GM12878 (cell line): ENCODE measurements around the gene TDP1. TPM values are rescaled to one million over a fixed set of nuclear protein-coding genes. Genes with fewer than 3 reads are reported as not detected.

Experiments used
- BRCA1 ChIP-seq: IDR thresholded peaks from 2 replicates; pipeline ENCODE4 v1.6.1; 2011; ENCODE audit warnings: low read depth, low read length, improper control_type of control experiment
- ESRRA ChIP-seq: IDR thresholded peaks from 2 replicates; pipeline ENCODE4 v1.6.1; 2012; ENCODE audit warnings: mild to moderate bottlenecking, low read length, improper control_type of control experiment
- HCFC1 ChIP-seq: fragments of 150-350 bp; IDR thresholded peaks from 2 replicates; pipeline ENCODE4 v1.6.1; 2014; ENCODE audit warnings: low read length
- IKZF1 ChIP-seq: fragments of 450-650 bp; conservative IDR thresholded peaks from 2 replicates; pipeline ENCODE4 v1.6.1; 2017; ENCODE audit warnings: antibody characterized with exemption, mild to moderate bottlenecking
- JUNB ChIP-seq: IDR thresholded peaks from 2 replicates; pipeline ENCODE4 v1.6.1; 2016; ENCODE audit warnings: antibody characterized with exemption, mild to moderate bottlenecking
- KDM1A ChIP-seq: fragments of 200-600 bp; sonication (generic); IDR thresholded peaks from 2 replicates; pipeline ENCODE4 v1.6.1; 2016; ENCODE audit warnings: borderline replicate concordance
- MEF2B ChIP-seq: fragments of 450-650 bp; IDR thresholded peaks from 2 replicates; pipeline ENCODE4 v1.6.1; 2018; ENCODE audit warnings: mild to moderate bottlenecking, moderate library complexity; ENCODE audit not compliant: partially characterized antibody, poor library complexity, severe bottlenecking
- MTA2 ChIP-seq: fragments of 450-650 bp; IDR thresholded peaks from 2 replicates; pipeline ENCODE4 v1.6.1; 2016; ENCODE audit warnings: low read depth, mild to moderate bottlenecking, moderate library complexity
- NBN ChIP-seq: fragments of 450-650 bp; IDR thresholded peaks from 2 replicates; pipeline ENCODE4 v1.6.1; 2016
- RFX5 ChIP-seq: IDR thresholded peaks from 2 replicates; pipeline ENCODE4 v1.6.1; 2011; ENCODE audit warnings: low read depth, low read length, improper control_type of control experiment
- SP1 ChIP-seq: IDR thresholded peaks from one replicate; pipeline ENCODE4 v1.6.1; 2011; ENCODE audit warnings: low read depth, low read length
- SREBF1 ChIP-seq: IDR thresholded peaks from 2 replicates; pipeline ENCODE4 v1.6.1; 2012; ENCODE audit warnings: mild to moderate bottlenecking, low read length
- TCF3 ChIP-seq: IDR thresholded peaks from 2 replicates; pipeline ENCODE4 v1.6.1; 2012; ENCODE audit warnings: low read depth, mild to moderate bottlenecking, low read length, borderline replicate concordance; ENCODE audit not compliant: insufficient read depth
- ZZZ3 ChIP-seq: IDR thresholded peaks from 2 replicates; pipeline ENCODE4 v1.6.1; 2011; ENCODE audit warnings: low read depth; ENCODE audit not compliant: control insufficient read depth, insufficient read length
- polyA plus RNA-seq, 11 experiments: library from polyadenylated mRNA; depleted of rRNA in 4 of 11; unstranded in 6 of 11; stranded (reverse) in 5 of 11; fragments of >200 nt; fragmentation: Nextera tagmentation in 4 of 11; fragmentation: Illumina TruSeq in 1 of 11; extraction: Ambion mirVana in 4 of 11; extraction: Trizol in 1 of 11; gene quantifications; 1 replicate in 1 of 11; 2 replicates in 10 of 11; pipeline versions ENCODE4 v1.2.1 to v1.2.3, GENCODE V29; 2011 to 2016; ENCODE audit warnings: inconsistent platforms in 2 of 11, missing spikeins in 2 of 11, low read depth in 1 of 11
- total RNA-seq, 4 experiments: library from RNA; depleted of rRNA in 3 of 4; stranded (reverse); fragments of >200 nt in 3 of 4; fragmentation: Illumina TruSeq in 1 of 4; extraction: Trizol in 1 of 4; gene quantifications; 2 replicates each; pipeline versions ENCODE4 v1.2.1 to v1.2.3, GENCODE V29; 2013 to 2021

TDP1 gene
- total and polyA plus RNA-seq, 10 of the 15 experiments (the other 5 are each of a cell fraction or from before 2014, with no cell fraction given): 40.2 to 60.4 (median 54.1) TPM

- no peak for TF ChIP-seq BRCA1
- no peak for TF ChIP-seq MEF2B
- TF ChIP-seq SREBF1: 0 out of 2 replicates have a peak, but pooled peaks have one; percentile 19
- TF ChIP-seq SP1: peak; percentile 96
- no peak for TF ChIP-seq RFX5
- TF ChIP-seq TCF3: no peak
- no peak for TF ChIP-seq KDM1A
- peak; percentile 60 for TF ChIP-seq IKZF1
- 0 out of 2 replicates have a peak, but pooled peaks have one; percentile 38 for TF ChIP-seq ESRRA
- no peak for TF ChIP-seq JUNB
- no peak for TF ChIP-seq ZZZ3
- peak; percentile 77; the same call in 1 of the 2 replicates for TF ChIP-seq NBN
- no peak for TF ChIP-seq HCFC1
- TF ChIP-seq MTA2: no peak
These were observed 1.4 kb upstream of the TDP1 start, which contains the start of gene EFCAB11 (continued) for GRCh38 chr14:89954070-89955021.
